GM19035 (cell line): ENCODE results near the gene NUP214.
"Not testable (repeated sequence)": the region's sequence is repeated elsewhere in the genome, so short reads cannot be mapped to it uniquely, and the experiment has no call there.

Experiments used
- ATAC-seq: cut with Tn5 transposase; IDR thresholded peaks from one replicate; pipeline ENCODE4 v1.9.1; 2021; ENCODE audit not compliant: unreplicated experiment

Gene NUP214

GRCh38 chr9:131227959-131228460 is 102.6 kb downstream of the NUP214 start:
- ATAC-seq = no peak

- ATAC-seq = no peak
Observed at GRCh38 chr9:131228988-131229387, 103.6 kb downstream of the NUP214 start.

- ATAC-seq = no peak
Observed at GRCh38 chr9:131233556-131233955, 108.2 kb downstream of the NUP214 start.

- no peak for ATAC-seq
Observed at GRCh38 chr9:131233995-131234394, 108.6 kb downstream of the NUP214 start.

GRCh38 chr9:131234799-131235479 is 109.6 kb downstream of the NUP214 start:
- no peak for ATAC-seq

GRCh38 chr9:131235480-131235851 is 110.1 kb downstream of the NUP214 start:
- ATAC-seq = no peak

- no peak for ATAC-seq
Observed at GRCh38 chr9:131236161-131236560, 110.8 kb downstream of the NUP214 start.

- no peak for ATAC-seq
Observed at GRCh38 chr9:131236761-131237160, 111.4 kb downstream of the NUP214 start.

GRCh38 chr9:131237291-131237690 is 111.9 kb downstream of the NUP214 start:
- ATAC-seq = no peak

- ATAC-seq = peak; percentile 79
Observed at GRCh38 chr9:131237931-131238401, 112.6 kb downstream of the NUP214 start.

GRCh38 chr9:131238402-131239021 is 113.1 kb downstream of the NUP214 start:
- ATAC-seq = peak; percentile 13

GRCh38 chr9:131239161-131239975 is 114.0 kb downstream of the NUP214 start:
- ATAC-seq = no peak

- ATAC-seq = no peak
Observed at GRCh38 chr9:131240047-131240921, 114.9 kb downstream of the NUP214 start.

GRCh38 chr9:131244331-131244730 is 118.9 kb downstream of the NUP214 start:
- not testable (repeated sequence) for ATAC-seq

- no peak for ATAC-seq
Observed at GRCh38 chr9:131246618-131247017, 121.2 kb downstream of the NUP214 start.

GRCh38 chr9:131252120-131252519 is 126.7 kb downstream of the NUP214 start:
- no peak for ATAC-seq

- ATAC-seq = no peak
Observed at GRCh38 chr9:131253891-131254491, 128.6 kb downstream of the NUP214 start.

- no peak for ATAC-seq
Observed at GRCh38 chr9:131254626-131255025, 129.2 kb downstream of the NUP214 start.

GRCh38 chr9:131255676-131256197 is 130.4 kb downstream of the NUP214 start:
- ATAC-seq = no peak
